Measurements from ENCODE around the gene PON2. TPM values are rescaled to one million over a fixed set of nuclear protein-coding genes. Genes with fewer than 3 reads are reported as not detected.
A peak's percentile ranks its signal among the peaks of the same experiment; 100 is the strongest.

PON2 gene
- total and polyA plus RNA-seq, 2 of the 13 experiments (the other 11 are each of a cell fraction or from before 2014, with no cell fraction given), result 202 to 217 TPM

GRCh38 chr7:95396136-95397032, 38.4 kb downstream of the PON2 start, which contains the start of gene PON3 (continued):
- TF ChIP-seq AHDC1 (CRISPR knock-in tag; IDR thresholded peaks at IDR 0.05; ENCODE audit: borderline replicate concordance) (no peak), POLR2A (IDR thresholded peaks at IDR 0.05; ENCODE audit: insufficient read depth in 1 of 2, low read depth in 2 of 2, low read length in 2 of 2) (peak; percentile 43 to 70), MIXL1 (CRISPR knock-in tag; IDR thresholded peaks at IDR 0.05) (no peak; the same call in 1 of the 2 replicates), MYNN (CRISPR knock-in tag; IDR thresholded peaks at IDR 0.05; ENCODE audit: low read depth) (no peak), TMF1 (CRISPR knock-in tag; IDR thresholded peaks at IDR 0.05; ENCODE audit: low read depth) (peak; percentile 48; the same call in 1 of the 2 replicates), ZNF574 (CRISPR knock-in tag; IDR thresholded peaks at IDR 0.05) (peak; percentile 63; the same call in 1 of the 2 replicates), KAT8 (CRISPR knock-in tag; IDR thresholded peaks at IDR 0.05) (no peak), ZIK1 (CRISPR knock-in tag; IDR thresholded peaks at IDR 0.05; ENCODE audit: borderline replicate concordance, low read depth) (no peak)
- TF ChIP-seq, protein P1, sequence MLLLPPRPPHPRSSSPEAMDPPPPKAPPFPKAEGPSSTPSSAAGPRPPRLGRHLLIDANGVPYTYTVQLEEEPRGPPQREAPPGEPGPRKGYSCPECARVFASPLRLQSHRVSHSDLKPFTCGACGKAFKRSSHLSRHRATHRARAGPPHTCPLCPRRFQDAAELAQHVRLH (CRISPR knock-in tag; IDR thresholded peaks at IDR 0.05; ENCODE audit: borderline replicate concordance, low read depth), result 0 out of 2 replicates have a peak, but pooled peaks have one; percentile 38
- TF ChIP-seq, protein P2, sequence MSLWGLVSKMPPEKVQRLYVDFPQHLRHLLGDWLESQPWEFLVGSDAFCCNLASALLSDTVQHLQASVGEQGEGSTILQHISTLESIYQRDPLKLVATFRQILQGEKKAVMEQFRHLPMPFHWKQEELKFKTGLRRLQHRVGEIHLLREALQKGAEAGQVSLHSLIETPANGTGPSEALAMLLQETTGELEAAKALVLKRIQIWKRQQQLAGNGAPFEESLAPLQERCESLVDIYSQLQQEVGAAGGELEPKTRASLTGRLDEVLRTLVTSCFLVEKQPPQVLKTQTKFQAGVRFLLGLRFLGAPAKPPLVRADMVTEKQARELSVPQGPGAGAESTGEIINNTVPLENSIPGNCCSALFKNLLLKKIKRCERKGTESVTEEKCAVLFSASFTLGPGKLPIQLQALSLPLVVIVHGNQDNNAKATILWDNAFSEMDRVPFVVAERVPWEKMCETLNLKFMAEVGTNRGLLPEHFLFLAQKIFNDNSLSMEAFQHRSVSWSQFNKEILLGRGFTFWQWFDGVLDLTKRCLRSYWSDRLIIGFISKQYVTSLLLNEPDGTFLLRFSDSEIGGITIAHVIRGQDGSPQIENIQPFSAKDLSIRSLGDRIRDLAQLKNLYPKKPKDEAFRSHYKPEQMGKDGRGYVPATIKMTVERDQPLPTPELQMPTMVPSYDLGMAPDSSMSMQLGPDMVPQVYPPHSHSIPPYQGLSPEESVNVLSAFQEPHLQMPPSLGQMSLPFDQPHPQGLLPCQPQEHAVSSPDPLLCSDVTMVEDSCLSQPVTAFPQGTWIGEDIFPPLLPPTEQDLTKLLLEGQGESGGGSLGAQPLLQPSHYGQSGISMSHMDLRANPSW (CRISPR knock-in tag; IDR thresholded peaks at IDR 0.05; ENCODE audit: borderline replicate concordance), result peak; percentile 34; the same call in 1 of the 2 replicates
- TF ChIP-seq, protein P3, sequence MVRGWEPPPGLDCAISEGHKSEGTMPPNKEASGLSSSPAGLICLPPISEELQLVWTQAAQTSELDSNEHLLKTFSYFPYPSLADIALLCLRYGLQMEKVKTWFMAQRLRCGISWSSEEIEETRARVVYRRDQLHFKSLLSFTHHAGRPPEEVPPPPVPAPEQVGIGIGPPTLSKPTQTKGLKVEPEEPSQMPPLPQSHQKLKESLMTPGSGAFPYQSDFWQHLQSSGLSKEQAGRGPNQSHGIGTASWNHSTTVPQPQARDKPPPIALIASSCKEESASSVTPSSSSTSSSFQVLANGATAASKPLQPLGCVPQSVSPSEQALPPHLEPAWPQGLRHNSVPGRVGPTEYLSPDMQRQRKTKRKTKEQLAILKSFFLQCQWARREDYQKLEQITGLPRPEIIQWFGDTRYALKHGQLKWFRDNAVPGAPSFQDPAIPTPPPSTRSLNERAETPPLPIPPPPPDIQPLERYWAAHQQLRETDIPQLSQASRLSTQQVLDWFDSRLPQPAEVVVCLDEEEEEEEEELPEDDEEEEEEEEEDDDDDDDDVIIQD (CRISPR knock-in tag; IDR thresholded peaks at IDR 0.05; ENCODE audit: low read depth), result peak; percentile 27; the same call in 1 of the 2 replicates

All from HepG2 (cell line).